ENCODE data around the gene WDR13. TPM values are rescaled to one million over a fixed set of nuclear protein-coding genes. Genes with fewer than 3 reads are reported as not detected.

The WDR13 gene
- total and polyA plus RNA-seq, 12 donors = 121 to 352 (median 159) TPM

- peaks cover 0 to 4% (median 0%) of the 10 kb centered on the region in 7 donors for H3K27me3 ChIP-seq
- H3K4me3 ChIP-seq = no peak overlapping the region
- TF ChIP-seq CTCF (IDR thresholded peaks at IDR 0.05) = no peak
- no peak overlapping the region for H3K27ac ChIP-seq
- 35 to 39% methylated on average over 2 of the region's 2 CpGs for WGBS, 2 donors
- H3K36me3 ChIP-seq = no peaks in the 10 kb centered on the region
- DNase-seq = no peak
- no peak for ATAC-seq
- intact Hi-C loops (cut with DNase I) = no loop called here
- no peaks in the 10 kb centered on the region for H3K4me1 ChIP-seq
- H3K9me3 ChIP-seq = no peaks in the 10 kb centered on the region
These were observed 14.4 kb downstream of the WDR13 start for GRCh38 chrX:48611703-48612102.

GRCh38 chrX:48613502-48614160, 16.3 kb downstream of the WDR13 start:
- Histone ChIP-seq H3K27ac (no peak overlapping the region), H3K4me3 (no peak overlapping the region), H3K4me1 (peaks cover 0 to 9% (median 0%) of the 10 kb centered on the region in 9 donors), H3K36me3 (no peaks in the 10 kb centered on the region), H3K9me3 (no peaks in the 10 kb centered on the region), H3K27me3 (peaks cover 0 to 10% (median 0%) of the 10 kb centered on the region in 7 donors)
- ATAC-seq = no peak
- DNase-seq = no peak
- intact Hi-C loops (cut with DNase I) = no loop called here
- WGBS, 2 donors = 78 to 80% methylated on average over 6 of the region's 6 CpGs
- no peak for TF ChIP-seq CTCF (IDR thresholded peaks at IDR 0.05)

GRCh38 chrX:48616576-48616975, 19.3 kb downstream of the WDR13 start:
- H3K4me1 ChIP-seq = peaks cover 0 to 9% (median 0%) of the 10 kb centered on the region in 9 donors
- DNase-seq = no peak
- 52 to 60% methylated on average over 5 of the region's 5 CpGs for WGBS, 2 donors
- intact Hi-C loops (cut with DNase I) = no loop called here
- H3K27me3 ChIP-seq = peaks cover 0 to 11% (median 0%) of the 10 kb centered on the region in 7 donors
- ATAC-seq = no peak
- no peak overlapping the region for H3K27ac ChIP-seq
- H3K4me3 ChIP-seq = no peak overlapping the region
- H3K36me3 ChIP-seq = no peaks in the 10 kb centered on the region
- H3K9me3 ChIP-seq = no peaks in the 10 kb centered on the region
- TF ChIP-seq CTCF (IDR thresholded peaks at IDR 0.05) = no peak

GRCh38 chrX:48617542-48618340, 20.4 kb downstream of the WDR13 start:
- peaks cover 0 to 9% (median 0%) of the 10 kb centered on the region in 9 donors for H3K4me1 ChIP-seq
- TF ChIP-seq CTCF (IDR thresholded peaks at IDR 0.05) = no peak
- intact Hi-C loops (cut with DNase I) = no loop called here
- WGBS, 2 donors = 24 to 25% methylated on average over 8 of the region's 8 CpGs
- H3K27me3 ChIP-seq = peaks cover 0 to 11% (median 0%) of the 10 kb centered on the region in 7 donors
- H3K27ac ChIP-seq = no peak overlapping the region
- ATAC-seq (no peak), DNase-seq (no peak)
- no peak overlapping the region for H3K4me3 ChIP-seq
- H3K36me3 ChIP-seq = no peaks in the 10 kb centered on the region
- no peaks in the 10 kb centered on the region for H3K9me3 ChIP-seq

All from heart right ventricle (tissue), 16 donors.